Colonic mucosa (tissue), 4 donors: ENCODE results near the gene AMOTL2. TPM values are rescaled to one million over a fixed set of nuclear protein-coding genes. Genes with fewer than 3 reads are reported as not detected.

Experiments
- DNase-seq: peaks from one replicate; pipeline ENCODE4 v3.0.0-alpha.2; 2020
- H3K27ac ChIP-seq: fragments of 200-600 bp; one replicate; pipeline ENCODE4 v1.8.0; 2021
- H3K27me3 ChIP-seq: fragments of 200-600 bp; one replicate; pipeline ENCODE4 v1.8.0; 2021
- H3K36me3 ChIP-seq: fragments of 200-600 bp; one replicate; pipeline ENCODE4 v1.8.0; 2021
- H3K4me1 ChIP-seq: fragments of 200-600 bp; one replicate; pipeline ENCODE4 v1.8.0; 2021; ENCODE audit warnings: mild to moderate bottlenecking
- H3K4me3 ChIP-seq: fragments of 200-600 bp; one replicate; pipeline ENCODE4 v1.8.0; 2021
- H3K9ac ChIP-seq, 2 donors: one replicate each; pipeline ENCODE4 v1.7.0; 2013; ENCODE audit warnings: control low read depth in 2 of 2, low read depth in 2 of 2, low read length in 2 of 2
- H3K9me3 ChIP-seq: fragments of 200-600 bp; one replicate; pipeline ENCODE4 v1.8.0; 2021
- CTCF ChIP-seq: fragments of 200-600 bp; IDR thresholded peaks from one replicate; pipeline ENCODE4 v1.8.0; 2022; ENCODE audit warnings: antibody characterized with exemption, mild to moderate bottlenecking
- intact Hi-C: fragments of 100-400 bp; cut with DNase I; formaldehyde crosslinking; loops from one replicate; pipeline ENCODE4 v1.14.1; 2022
- total RNA-seq, 2 donors: library from RNA; stranded (reverse); fragmentation: NEBNext Ultra II Directional in 1 of 2; extraction: Animal tissue kit (Norgen Biotek cat#: 25700) in 1 of 2; gene quantifications; one replicate each; pipeline ENCODE4 v1.2.1, GENCODE V29; 2021
- donor health status: healthy.
- donor health status: DM: no; HTN: no; CAD: no.
- donor health status: DM: no; HTN: no; CAD: no.

Gene AMOTL2
- total RNA-seq, 2 donors from 2014 or later, result 17.8 to 19.9 TPM

GRCh38 chr3:134326126-134326525 is 48.1 kb downstream of the AMOTL2 start:
- TF ChIP-seq CTCF, result no peak
- Histone ChIP-seq H3K4me1 (no peaks in the 10 kb centered on the region), H3K36me3 (no peaks in the 10 kb centered on the region), H3K27ac (no peak overlapping the region), H3K27me3 (no peaks in the 10 kb centered on the region), H3K4me3 (no peak overlapping the region), H3K9me3 (no peaks in the 10 kb centered on the region), H3K9ac (no peak overlapping the region)
- no peak for DNase-seq
- intact Hi-C loops, result no loop called here

- Histone ChIP-seq H3K4me3 (no peak overlapping the region), H3K27me3 (no peaks in the 10 kb centered on the region), H3K4me1 (no peaks in the 10 kb centered on the region), H3K9ac (no peak overlapping the region), H3K27ac (no peak overlapping the region), H3K36me3 (no peaks in the 10 kb centered on the region), H3K9me3 (no peaks in the 10 kb centered on the region)
- DNase-seq, result no peak
- intact Hi-C loops, result no loop called here
- TF ChIP-seq CTCF, result no peak
These were observed 48.5 kb downstream of the AMOTL2 start for GRCh38 chr3:134325706-134326105.

- Histone ChIP-seq H3K4me3 (no peak overlapping the region), H3K27ac (no peak overlapping the region), H3K4me1 (no peaks in the 10 kb centered on the region), H3K9me3 (no peaks in the 10 kb centered on the region), H3K9ac (no peak overlapping the region), H3K36me3 (no peaks in the 10 kb centered on the region), H3K27me3 (no peaks in the 10 kb centered on the region)
- DNase-seq, result no peak
- no peak for TF ChIP-seq CTCF
- intact Hi-C loops, result no loop called here
These were observed 49.1 kb downstream of the AMOTL2 start for GRCh38 chr3:134325061-134325705.

GRCh38 chr3:134323966-134324962 is 50.0 kb downstream of the AMOTL2 start:
- Histone ChIP-seq H3K27ac (no peak overlapping the region), H3K4me3 (no peak overlapping the region), H3K4me1 (no peaks in the 10 kb centered on the region), H3K9me3 (no peaks in the 10 kb centered on the region), H3K9ac (no peak overlapping the region), H3K36me3 (no peaks in the 10 kb centered on the region), H3K27me3 (no peaks in the 10 kb centered on the region)
- intact Hi-C loops, result no loop called here
- DNase-seq, result no peak
- no peak for TF ChIP-seq CTCF

GRCh38 chr3:134322286-134322685 is 52.0 kb downstream of the AMOTL2 start:
- Histone ChIP-seq H3K9ac (no peak overlapping the region), H3K4me3 (no peak overlapping the region), H3K27ac (no peak overlapping the region), H3K9me3 (no peaks in the 10 kb centered on the region), H3K36me3 (no peaks in the 10 kb centered on the region), H3K4me1 (no peaks in the 10 kb centered on the region), H3K27me3 (no peaks in the 10 kb centered on the region)
- DNase-seq, result no peak
- intact Hi-C loops, result no loop called here
- no peak for TF ChIP-seq CTCF
